ENCODE data around the gene CPSF2.
"Not testable (repeated sequence)": the region's sequence is repeated elsewhere in the genome, so short reads cannot be mapped to it uniquely, and the experiment has no call there.

Gene CPSF2

GRCh38 chr14:92122761-92123160, 992 bp downstream of the CPSF2 start:
- no peak for DNase-seq
- Mint-ChIP-seq H3K27ac (peak overlapping the region; percentile 98), H3K36me3 (ENCODE audit: low read depth) (peaks cover 38% of the 10 kb centered on the region), H3K4me3 (peak overlapping the region; percentile 93), H3K4me1 (peaks cover 51% of the 10 kb centered on the region), H3K27me3 (no peaks in the 10 kb centered on the region), H3K9me3 (no peaks in the 10 kb centered on the region)
- no peak for ATAC-seq

- DNase-seq: no peak
- ATAC-seq: no peak
- Mint-ChIP-seq H3K27me3 (no peaks in the 10 kb centered on the region), H3K36me3 (ENCODE audit: low read depth) (peaks cover 41% of the 10 kb centered on the region), H3K9me3 (no peaks in the 10 kb centered on the region), H3K4me3 (no peak overlapping the region), H3K27ac (no peak overlapping the region), H3K4me1 (peaks cover 12% of the 10 kb centered on the region)
These were observed 12.7 kb downstream of the CPSF2 start for GRCh38 chr14:92134456-92134855.

DNA sequence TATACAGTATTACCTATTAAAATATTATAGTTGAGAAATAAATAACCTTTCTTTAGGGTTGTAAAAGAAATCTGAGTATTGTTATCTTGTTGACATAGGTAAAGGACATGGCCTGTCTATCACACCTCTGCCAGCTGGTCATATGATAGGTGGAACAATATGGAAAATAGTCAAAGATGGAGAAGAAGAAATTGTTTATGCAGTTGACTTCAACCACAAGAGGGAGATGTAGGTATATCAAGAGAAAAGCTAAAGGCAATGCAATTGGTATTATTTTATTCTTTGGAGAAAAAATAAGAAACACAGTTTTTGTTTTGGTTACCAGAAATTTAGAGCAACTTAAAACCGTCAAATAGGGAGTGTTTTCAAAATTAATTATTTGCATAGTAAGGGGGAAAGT, 13.5 kb downstream of the CPSF2 start:
- Mint-ChIP-seq H3K9me3 (no peaks in the 10 kb centered on the region), H3K36me3 (ENCODE audit: low read depth) (peaks cover 40% of the 10 kb centered on the region), H3K4me3 (no peak overlapping the region), H3K4me1 (peaks cover 9% of the 10 kb centered on the region), H3K27ac (no peak overlapping the region), H3K27me3 (no peaks in the 10 kb centered on the region)
- ATAC-seq (no peak), DNase-seq (no peak)

GRCh38 chr14:92143309-92143708, 21.5 kb downstream of the CPSF2 start:
- ATAC-seq (no peak), DNase-seq (no peak)
- Mint-ChIP-seq H3K4me1 (no peaks in the 10 kb centered on the region), H3K36me3 (ENCODE audit: low read depth) (peaks cover 49% of the 10 kb centered on the region), H3K27ac (no peak overlapping the region), H3K4me3 (no peak overlapping the region), H3K9me3 (no peaks in the 10 kb centered on the region), H3K27me3 (no peaks in the 10 kb centered on the region)

DNA sequence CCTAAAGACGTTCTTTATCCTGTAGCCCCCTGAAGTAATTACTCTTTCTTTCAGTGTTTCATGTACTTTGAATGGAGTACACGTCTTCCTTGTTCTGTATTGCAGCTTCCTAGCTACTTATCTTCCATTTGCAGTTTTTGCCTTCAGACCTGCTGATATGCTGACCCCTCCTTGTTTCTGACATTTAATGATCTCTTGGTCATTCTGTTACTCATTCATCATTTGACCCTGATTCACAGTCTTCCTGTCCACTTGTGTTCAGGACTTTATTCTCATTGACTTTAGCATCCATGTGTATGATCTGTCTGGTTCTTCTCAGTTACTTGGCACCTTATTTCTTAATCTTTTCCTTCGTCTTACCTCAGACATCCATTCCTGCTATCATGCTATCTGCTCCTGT, 22.2 kb downstream of the CPSF2 start:
- ATAC-seq: no peak
- Mint-ChIP-seq H3K4me3 (no peak overlapping the region), H3K27me3 (no peaks in the 10 kb centered on the region), H3K27ac (no peak overlapping the region), H3K36me3 (ENCODE audit: low read depth) (peaks cover 48% of the 10 kb centered on the region), H3K4me1 (no peaks in the 10 kb centered on the region), H3K9me3 (no peaks in the 10 kb centered on the region)
- DNase-seq: no peak

DNA sequence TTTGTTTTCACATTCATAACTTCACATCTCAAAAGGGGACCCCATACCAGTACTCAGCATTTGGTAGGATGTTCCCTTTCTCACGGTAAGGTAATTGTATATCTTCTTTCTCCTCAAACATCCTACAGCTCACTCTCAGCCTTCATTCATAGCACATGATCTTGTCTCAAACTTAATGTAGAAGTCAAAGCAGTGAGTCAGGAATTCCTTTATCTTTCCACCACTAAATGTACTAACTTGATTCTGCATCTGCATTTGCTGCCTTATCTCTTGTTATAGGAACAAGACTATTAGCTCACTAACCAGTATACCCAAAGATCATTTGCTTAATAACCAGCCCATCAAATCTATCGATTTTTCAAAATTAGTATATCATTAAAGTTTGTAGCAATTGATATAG, 22.9 kb downstream of the CPSF2 start:
- Mint-ChIP-seq H3K27ac (no peak overlapping the region), H3K36me3 (ENCODE audit: low read depth) (peaks cover 49% of the 10 kb centered on the region), H3K27me3 (no peaks in the 10 kb centered on the region), H3K9me3 (no peaks in the 10 kb centered on the region), H3K4me1 (no peaks in the 10 kb centered on the region), H3K4me3 (no peak overlapping the region)
- DNase-seq (no peak), ATAC-seq (no peak)

- ATAC-seq: no peak
- peaks cover 6% of the 10 kb centered on the region for H3K4me1 Mint-ChIP-seq
- H3K36me3 Mint-ChIP-seq (ENCODE audit: low read depth): peaks cover 59% of the 10 kb centered on the region
- H3K4me3 Mint-ChIP-seq: no peak overlapping the region
- no peaks in the 10 kb centered on the region for H3K9me3 Mint-ChIP-seq
- no peak for DNase-seq
- H3K27me3 Mint-ChIP-seq: no peaks in the 10 kb centered on the region
- H3K27ac Mint-ChIP-seq: no peak overlapping the region
These were observed 31.8 kb downstream of the CPSF2 start for GRCh38 chr14:92153581-92153980.

DNA sequence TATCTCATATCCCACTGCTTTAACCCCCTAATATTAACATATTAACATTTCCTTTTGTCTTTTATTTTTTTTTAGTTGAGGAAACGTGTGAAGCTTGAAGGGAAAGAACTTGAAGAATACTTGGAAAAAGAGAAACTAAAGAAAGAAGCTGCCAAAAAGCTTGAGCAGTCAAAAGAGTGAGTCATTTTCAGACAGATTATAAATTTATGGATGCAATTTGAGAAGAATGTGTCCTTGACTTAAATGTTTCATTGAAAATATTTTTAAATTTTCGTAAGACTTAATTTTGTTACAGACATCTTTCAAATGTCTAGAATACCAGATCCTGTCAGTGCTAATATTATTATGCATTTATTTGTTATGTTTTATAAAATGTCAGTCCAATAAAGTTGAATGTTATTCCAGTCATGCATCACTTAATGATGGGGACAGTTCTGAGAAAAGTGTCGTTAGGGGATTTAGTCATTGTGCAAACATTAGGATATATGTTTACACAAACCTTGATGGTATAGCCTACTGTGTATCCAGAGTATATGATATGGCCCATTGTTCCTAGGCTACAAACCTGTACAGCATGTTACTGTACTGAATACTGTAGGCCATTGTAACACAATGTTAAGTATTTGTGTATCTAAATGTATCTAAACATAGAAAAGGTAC, 32.6 kb downstream of the CPSF2 start:
- Mint-ChIP-seq H3K9me3 (no peaks in the 10 kb centered on the region), H3K27ac (no peak overlapping the region), H3K27me3 (no peaks in the 10 kb centered on the region), H3K4me3 (no peak overlapping the region), H3K36me3 (ENCODE audit: low read depth) (peaks cover 59% of the 10 kb centered on the region), H3K4me1 (peaks cover 6% of the 10 kb centered on the region)
- no peak for DNase-seq
- no peak for ATAC-seq

- H3K4me1 Mint-ChIP-seq: peaks cover 6% of the 10 kb centered on the region
- peaks cover 18% of the 10 kb centered on the region for H3K9me3 Mint-ChIP-seq
- H3K27ac Mint-ChIP-seq: peak overlapping the region; percentile 15
- no peak for ATAC-seq
- no peak overlapping the region for H3K4me3 Mint-ChIP-seq
- peaks cover 73% of the 10 kb centered on the region for H3K36me3 Mint-ChIP-seq (ENCODE audit: low read depth)
- H3K27me3 Mint-ChIP-seq: no peaks in the 10 kb centered on the region
- DNase-seq: no peak
These were observed 38.9 kb downstream of the CPSF2 start for GRCh38 chr14:92160619-92161018.

GRCh38 chr14:92161521-92161920, 39.8 kb downstream of the CPSF2 start:
- no peak for DNase-seq
- H3K36me3 Mint-ChIP-seq (ENCODE audit: low read depth): peaks cover 70% of the 10 kb centered on the region
- H3K4me3 Mint-ChIP-seq: no peak overlapping the region
- no peak overlapping the region for H3K27ac Mint-ChIP-seq
- ATAC-seq: no peak
- H3K4me1 Mint-ChIP-seq: peaks cover 6% of the 10 kb centered on the region
- no peaks in the 10 kb centered on the region for H3K27me3 Mint-ChIP-seq
- peaks cover 18% of the 10 kb centered on the region for H3K9me3 Mint-ChIP-seq

- Mint-ChIP-seq H3K4me3 (no peak overlapping the region), H3K27ac (no peak overlapping the region), H3K4me1 (no peaks in the 10 kb centered on the region), H3K27me3 (no peaks in the 10 kb centered on the region), H3K9me3 (peaks cover 18% of the 10 kb centered on the region), H3K36me3 (ENCODE audit: low read depth) (peaks cover 65% of the 10 kb centered on the region)
- no peak for ATAC-seq
- no peak for DNase-seq
These were observed 43.2 kb downstream of the CPSF2 start for GRCh38 chr14:92164958-92165357.

GRCh38 chr14:92173668-92174067, 51.9 kb downstream of the CPSF2 start:
- Mint-ChIP-seq H3K36me3 (ENCODE audit: low read depth) (peaks cover 1% of the 10 kb centered on the region), H3K27me3 (no peaks in the 10 kb centered on the region), H3K4me3 (no peak overlapping the region), H3K27ac (no peak overlapping the region), H3K9me3 (no peaks in the 10 kb centered on the region), H3K4me1 (no peaks in the 10 kb centered on the region)
- ATAC-seq (no peak), DNase-seq (no peak)

DNA sequence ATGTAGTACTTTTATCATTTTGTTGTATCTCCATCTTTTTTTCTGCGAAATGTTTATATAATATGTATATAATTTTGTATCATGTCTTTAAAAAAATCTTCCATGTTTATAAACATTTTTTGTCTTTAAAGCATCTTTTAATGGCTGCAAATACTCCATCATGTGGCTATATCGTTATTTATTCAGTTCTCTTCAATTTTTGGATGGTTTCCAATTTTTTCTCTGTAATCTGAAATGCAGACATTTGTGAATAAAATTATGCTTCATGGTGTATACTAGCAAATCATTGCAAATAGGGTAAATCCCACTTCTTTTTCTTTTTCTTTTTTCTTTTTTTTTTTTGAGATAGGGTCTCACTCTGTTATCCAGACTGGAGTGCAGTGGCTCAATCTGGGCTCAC, 54.0 kb downstream of the CPSF2 start:
- ATAC-seq (no peak), DNase-seq (no peak)
- H3K4me1 Mint-ChIP-seq: no peaks in the 10 kb centered on the region

DNA sequence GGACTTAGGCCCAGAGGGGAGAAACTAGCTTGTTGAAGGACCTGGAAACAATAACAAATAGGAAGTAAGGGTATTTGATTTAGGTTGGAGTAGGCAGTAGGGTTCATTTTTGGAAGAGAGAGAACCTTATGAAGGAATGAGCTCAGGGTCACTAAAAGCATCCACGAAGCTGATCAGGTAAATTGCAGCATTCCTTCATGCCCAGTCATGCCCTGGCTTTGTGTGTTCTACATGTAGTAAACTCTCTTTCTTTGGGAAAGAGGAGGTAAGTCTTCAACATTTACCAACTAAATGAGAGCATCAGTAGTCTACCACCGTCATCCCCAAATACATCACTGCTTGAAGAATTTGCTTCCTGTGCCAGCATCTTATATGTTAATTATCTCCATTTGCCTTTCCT, 54.7 kb downstream of the CPSF2 start:
- Mint-ChIP-seq H3K27me3 (no peaks in the 10 kb centered on the region), H3K9me3 (peaks cover 11% of the 10 kb centered on the region), H3K4me1 (no peaks in the 10 kb centered on the region), H3K36me3 (ENCODE audit: low read depth) (no peaks in the 10 kb centered on the region), H3K4me3 (no peak overlapping the region), H3K27ac (no peak overlapping the region)
- ATAC-seq (no peak), DNase-seq (no peak)

More for the DNA sequence above, 54.0 kb downstream of the CPSF2 start:
- H3K27me3 Mint-ChIP-seq: no peaks in the 10 kb centered on the region
- no peak overlapping the region for H3K27ac Mint-ChIP-seq
- peaks cover 11% of the 10 kb centered on the region for H3K9me3 Mint-ChIP-seq
- H3K4me3 Mint-ChIP-seq: no peak overlapping the region
- H3K36me3 Mint-ChIP-seq (ENCODE audit: low read depth): no peaks in the 10 kb centered on the region

DNA sequence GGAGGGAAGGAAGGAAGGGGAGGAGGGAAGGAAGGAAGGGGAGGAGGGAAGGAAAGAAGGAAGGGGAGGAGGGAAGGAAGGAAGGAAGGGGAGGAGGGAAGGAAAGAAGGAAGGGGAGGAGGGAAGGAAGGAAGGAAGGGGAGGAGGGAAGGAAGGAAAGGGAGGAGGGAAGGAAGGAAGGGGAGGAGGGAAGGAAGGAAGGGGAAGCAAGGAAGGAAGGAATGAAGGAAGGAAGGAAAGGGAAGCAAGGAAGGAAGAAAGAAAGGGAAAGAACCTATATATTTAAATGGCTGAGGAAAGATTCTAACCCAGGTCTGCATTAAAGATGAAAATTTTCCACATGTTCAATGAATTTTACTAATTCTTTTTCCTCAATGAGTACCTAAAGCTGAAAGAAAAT, 57.4 kb downstream of the CPSF2 start:
- H3K4me1 Mint-ChIP-seq; H3K36me3 Mint-ChIP-seq (ENCODE audit: low read depth); H3K4me3 Mint-ChIP-seq; DNase-seq; H3K27ac Mint-ChIP-seq; H3K27me3 Mint-ChIP-seq; ATAC-seq: not testable (repeated sequence)
- H3K9me3 Mint-ChIP-seq: peaks cover 11% of the 10 kb centered on the region

- H3K9me3 Mint-ChIP-seq: peaks cover 6% of the 10 kb centered on the region
These were observed 63.8 kb downstream of the CPSF2 start for GRCh38 chr14:92185559-92185958.

More at GRCh38 chr14:92185559-92185958, 63.8 kb downstream of the CPSF2 start:
- H3K27ac Mint-ChIP-seq: no peak overlapping the region
- H3K36me3 Mint-ChIP-seq (ENCODE audit: low read depth): no peaks in the 10 kb centered on the region
- H3K4me3 Mint-ChIP-seq: no peak overlapping the region
- H3K27me3 Mint-ChIP-seq: no peaks in the 10 kb centered on the region
- no peak for ATAC-seq
- no peaks in the 10 kb centered on the region for H3K4me1 Mint-ChIP-seq
- no peak for DNase-seq

Measured in activated naive CD8-positive, alpha-beta T cell treated with anti-CD3 and anti-CD28 coated beads, Interleukin-2, amount 50 U/mL, for 24 hours (primary cell).